ENCODE data around the gene DNAJC8.

Gene DNAJC8

DNA sequence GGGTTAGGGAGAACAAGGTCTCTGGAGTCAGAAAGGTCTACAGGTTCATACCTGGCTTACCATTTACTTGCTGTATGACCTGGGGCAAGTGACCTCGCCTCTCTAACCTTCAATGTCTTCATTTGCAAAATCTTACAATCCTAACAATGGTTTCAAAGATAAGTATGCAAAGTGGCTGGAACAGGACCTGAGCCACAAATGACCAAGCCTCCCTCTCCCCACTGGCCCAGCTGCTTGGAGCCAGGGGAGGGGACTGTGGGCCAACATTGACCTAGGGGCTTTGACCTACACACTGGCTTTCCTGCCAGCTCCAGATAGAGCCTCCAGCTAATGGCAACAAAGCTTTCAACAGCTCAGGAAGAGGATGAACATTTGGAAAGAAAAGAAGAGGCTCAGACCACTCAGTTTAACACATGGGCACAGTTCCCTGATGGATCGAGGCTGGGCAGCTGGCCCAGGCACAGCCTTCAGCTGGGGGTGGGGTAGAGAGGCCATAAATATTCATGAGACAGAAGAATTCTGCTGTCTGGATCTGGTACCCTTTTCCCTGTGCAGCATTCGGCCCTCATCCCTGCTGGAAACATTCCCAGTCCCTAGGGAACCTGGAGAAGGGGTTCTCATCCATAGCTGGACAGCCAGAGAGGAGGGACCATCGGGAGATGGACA, 69.2 kb downstream of the DNAJC8 start:
- no peaks in the 10 kb centered on the region for H3K36me3 ChIP-seq (ENCODE audit: control insufficient read depth in 2 of 2, insufficient read depth in 1 of 2, low read length in 2 of 2)
- H3K27ac ChIP-seq (ENCODE audit: extremely low read depth, low read depth, low read length): no peak overlapping the region
- CTCF ChIA-PET: interaction anchor here (0.6 kb wide), 1 partner anchor 468 kb away, joined by 3 read pairs; no protein-coding TSS in a partner anchor
- no peaks in the 10 kb centered on the region for H3K9me3 ChIP-seq (ENCODE audit: control insufficient read depth, insufficient read depth, low read depth, low read length)
- POLR2A ChIA-PET: no interaction called here
- no peak overlapping the region for H3K4me3 ChIP-seq (ENCODE audit: low read depth, low read length)
- H3K4me1 ChIP-seq (ENCODE audit: control insufficient read depth, insufficient read depth, low read length): no peaks in the 10 kb centered on the region
- TF ChIP-seq ZFP37 (tag by site-specific recombination; IDR thresholded peaks at IDR 0.05): no peak
- TF ChIP-seq, protein P1, sequence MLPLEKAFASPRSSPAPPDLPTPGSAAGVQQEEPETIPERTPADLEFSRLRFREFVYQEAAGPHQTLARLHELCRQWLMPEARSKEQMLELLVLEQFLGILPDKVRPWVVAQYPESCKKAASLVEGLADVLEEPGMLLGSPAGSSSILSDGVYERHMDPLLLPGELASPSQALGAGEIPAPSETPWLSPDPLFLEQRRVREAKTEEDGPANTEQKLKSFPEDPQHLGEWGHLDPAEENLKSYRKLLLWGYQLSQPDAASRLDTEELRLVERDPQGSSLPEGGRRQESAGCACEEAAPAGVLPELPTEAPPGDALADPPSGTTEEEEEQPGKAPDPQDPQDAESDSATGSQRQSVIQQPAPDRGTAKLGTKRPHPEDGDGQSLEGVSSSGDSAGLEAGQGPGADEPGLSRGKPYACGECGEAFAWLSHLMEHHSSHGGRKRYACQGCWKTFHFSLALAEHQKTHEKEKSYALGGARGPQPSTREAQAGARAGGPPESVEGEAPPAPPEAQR (tag by site-specific recombination; IDR thresholded peaks at IDR 0.05): no peak
- no peak for TF ChIP-seq ZNF585B (tag by site-specific recombination; IDR thresholded peaks at IDR 0.05)
- TF ChIP-seq ZNF324 (tag by site-specific recombination; IDR thresholded peaks at IDR 0.05): no peak
- no peak for TF ChIP-seq BCL11B (tag by site-specific recombination; IDR thresholded peaks at IDR 0.05; ENCODE audit: low read depth)
- no peak for TF ChIP-seq EGR2 (tag by site-specific recombination; IDR thresholded peaks at IDR 0.05; ENCODE audit: low read depth)
- TF ChIP-seq ZNF514 (tag by site-specific recombination; IDR thresholded peaks at IDR 0.05): no peak

DNA sequence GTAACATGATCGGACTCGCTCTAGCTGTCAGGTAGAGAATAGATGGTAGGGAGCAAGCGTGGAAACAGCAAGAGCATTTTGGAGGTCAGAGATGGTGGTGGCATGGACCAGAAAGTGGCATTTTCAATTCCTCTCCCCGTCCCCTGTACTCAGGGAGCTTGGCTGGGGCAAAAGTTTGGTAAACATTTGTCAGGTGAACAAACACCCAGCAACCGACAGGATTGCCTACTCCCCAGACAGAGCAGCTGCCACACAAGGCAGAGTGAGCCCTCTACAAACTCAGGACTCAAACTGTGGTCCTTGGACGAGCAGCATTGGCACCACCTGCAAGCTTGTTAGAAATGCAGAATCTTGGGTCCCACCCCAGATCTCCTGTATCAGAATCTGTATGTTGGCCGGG, 70.7 kb downstream of the DNAJC8 start:
- Histone ChIP-seq H3K27ac (ENCODE audit: extremely low read depth, low read depth, low read length) (no peak overlapping the region), H3K4me3 (ENCODE audit: low read depth, low read length) (no peak overlapping the region), H3K36me3 (ENCODE audit: control insufficient read depth in 2 of 2, insufficient read depth in 1 of 2, low read length in 2 of 2) (no peaks in the 10 kb centered on the region), H3K4me1 (ENCODE audit: control insufficient read depth, insufficient read depth, low read length) (no peaks in the 10 kb centered on the region), H3K9me3 (ENCODE audit: control insufficient read depth, insufficient read depth, low read depth, low read length) (no peaks in the 10 kb centered on the region)
- POLR2A ChIA-PET: no interaction called here
- CTCF ChIA-PET: interaction anchor here (1.5 kb wide), 1 partner anchor 70 kb away, joined by 4 read pairs; no protein-coding TSS in a partner anchor
- no peak for TF ChIP-seq ZBTB21 (tag by site-specific recombination; IDR thresholded peaks at IDR 0.05)
- TF ChIP-seq INSM2 (tag by site-specific recombination; IDR thresholded peaks at IDR 0.05): no peak
- no peak for TF ChIP-seq ZSCAN16 (tag by site-specific recombination; IDR thresholded peaks at IDR 0.05)
- TF ChIP-seq ZNF155 (tag by site-specific recombination; IDR thresholded peaks at IDR 0.05): no peak
- no peak for TF ChIP-seq ZNF654 (tag by site-specific recombination; IDR thresholded peaks at IDR 0.05; ENCODE audit: low read depth)
- TF ChIP-seq ZNF555 (tag by site-specific recombination; conservative IDR thresholded peaks at IDR 0.05): no peak
- TF ChIP-seq ZNF596 (tag by site-specific recombination; IDR thresholded peaks at IDR 0.05): no peak

- ChIA-PET CTCF (interaction anchor here (1.5 kb wide), 1 partner anchor 70 kb away, joined by 4 read pairs; no protein-coding TSS in a partner anchor), POLR2A (no interaction called here)
- Histone ChIP-seq H3K27ac (ENCODE audit: extremely low read depth, low read depth, low read length) (no peak overlapping the region), H3K4me3 (ENCODE audit: low read depth, low read length) (no peak overlapping the region), H3K4me1 (ENCODE audit: control insufficient read depth, insufficient read depth, low read length) (no peaks in the 10 kb centered on the region), H3K36me3 (ENCODE audit: control insufficient read depth in 2 of 2, insufficient read depth in 1 of 2, low read length in 2 of 2) (no peaks in the 10 kb centered on the region), H3K9me3 (ENCODE audit: control insufficient read depth, insufficient read depth, low read depth, low read length) (no peaks in the 10 kb centered on the region)
- peak; percentile 64 for TF ChIP-seq ZNF623 (tag by site-specific recombination; IDR thresholded peaks at IDR 0.05)
- no peak for TF ChIP-seq ZNF704 (tag by site-specific recombination; IDR thresholded peaks at IDR 0.05)
- no peak for TF ChIP-seq ZNF488 (tag by site-specific recombination; IDR thresholded peaks at IDR 0.05)
These were observed 71.1 kb downstream of the DNAJC8 start for GRCh38 chr1:28161751-28162150.
